Loucy (cell line): ENCODE data around the gene DUSP3.

Source experiments
- H2AFZ ChIP-seq: fragments of 200-600 bp; sonication (generic); 2 replicates; pipeline ENCODE4 v1.6.0; 2016; ENCODE audit warnings: antibody characterized with exemption, mild to moderate bottlenecking, low read length, moderate library complexity
- H3F3A ChIP-seq: fragments of 200-600 bp; 2 replicates; pipeline ENCODE4 v1.6.0; 2016; ENCODE audit warnings: antibody characterized with exemption, low read depth, mild to moderate bottlenecking
- H3K27me3 ChIP-seq: fragments of 200-600 bp; sonication (generic); 2 replicates; pipeline ENCODE4 v1.6.1; 2014; ENCODE audit warnings: low read length, mild to moderate bottlenecking; ENCODE audit not compliant: insufficient read depth, poor library complexity, severe bottlenecking
- H3K36me3 ChIP-seq: fragments of 200-600 bp; sonication (generic); 2 replicates; pipeline ENCODE4 v1.6.1; 2016; ENCODE audit warnings: low read length; ENCODE audit not compliant: insufficient read depth
- H3K4me1 ChIP-seq: fragments of 200-600 bp; sonication (generic); 2 replicates; pipeline ENCODE4 v1.5.1; 2014; ENCODE audit warnings: low read length, mild to moderate bottlenecking; ENCODE audit not compliant: insufficient read depth, poor library complexity, severe bottlenecking
- H3K4me2 ChIP-seq: fragments of 200-600 bp; sonication (generic); 2 replicates; pipeline ENCODE4 v1.6.0; 2014; ENCODE audit warnings: antibody characterized with exemption, low read length, low read depth, mild to moderate bottlenecking; ENCODE audit not compliant: poor library complexity, severe bottlenecking
- H3K4me3 ChIP-seq: fragments of 200-600 bp; sonication (generic); 2 replicates; pipeline ENCODE4 v1.5.1; 2014; ENCODE audit warnings: low read length, mild to moderate bottlenecking, mixed read lengths; ENCODE audit not compliant: poor library complexity, severe bottlenecking
- H3K79me2 ChIP-seq: fragments of 200-600 bp; sonication (generic); 2 replicates; pipeline ENCODE4 v1.6.1; 2014; ENCODE audit warnings: low read length; ENCODE audit not compliant: insufficient read depth
- H3K9ac ChIP-seq: fragments of 200-600 bp; sonication (generic); 2 replicates; pipeline ENCODE4 v1.6.0; 2014; ENCODE audit warnings: mild to moderate bottlenecking, low read depth, low read length, moderate library complexity; ENCODE audit not compliant: poor library complexity, severe bottlenecking
- H3K9me2 ChIP-seq: fragments of 200-600 bp; sonication (generic); replicated peaks from 2 replicates; pipeline ENCODE4 v1.6.1; 2016; ENCODE audit warnings: low read depth, low read length, mixed read lengths
- H3K9me3 ChIP-seq: fragments of 200-600 bp; sonication (generic); 2 replicates; pipeline ENCODE4 v1.6.1; 2014; ENCODE audit warnings: mild to moderate bottlenecking, antibody characterized with exemption, low read length, low read depth; ENCODE audit not compliant: insufficient read depth
- H4K20me1 ChIP-seq: fragments of 200-600 bp; sonication (generic); 2 replicates; pipeline ENCODE4 v1.6.0; 2014; ENCODE audit warnings: antibody characterized with exemption, low read length, mild to moderate bottlenecking; ENCODE audit not compliant: insufficient read depth, poor library complexity, severe bottlenecking
- EZH2phosphoT487 ChIP-seq: fragments of 200-600 bp; IDR thresholded peaks from 2 replicates; pipeline ENCODE4 v1.6.1; 2018; ENCODE audit warnings: antibody characterized with exemption, mild to moderate bottlenecking, moderate library complexity, borderline replicate concordance
- TF ChIP-seq, protein P1 (sequence below): fragments of 200-600 bp; sonication (generic); conservative IDR thresholded peaks from 2 replicates; pipeline ENCODE4 v1.5.1; 2014; ENCODE audit warnings: mild to moderate bottlenecking, antibody characterized with exemption, low read length

The DUSP3 gene

DNA sequence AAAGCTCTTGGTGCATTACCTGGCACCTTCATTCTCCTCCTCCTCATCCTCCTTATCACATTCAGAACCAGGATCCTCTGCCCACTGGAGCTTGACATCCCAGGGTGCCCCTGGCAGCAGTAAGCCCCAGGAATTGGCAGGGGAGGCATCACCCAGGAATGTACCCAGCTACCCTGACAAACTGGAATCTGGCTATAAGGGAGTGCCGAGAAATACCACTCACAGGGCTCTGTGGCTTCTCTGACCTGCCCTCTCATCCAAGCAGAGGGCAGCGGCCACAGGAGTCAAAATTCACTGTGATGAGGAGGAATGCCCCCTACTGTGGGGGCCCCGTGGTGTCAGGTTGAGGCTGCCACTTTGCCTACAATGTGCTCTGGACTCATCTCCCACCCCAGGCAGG lies 34.6 kb upstream of the DUSP3 start:
- H3K27me3 ChIP-seq: no peaks in the 10 kb centered on the region
- H4K20me1 ChIP-seq: no peaks in the 10 kb centered on the region
- no peaks in the 10 kb centered on the region for H3F3A ChIP-seq
- H2AFZ ChIP-seq: no peak overlapping the region
- TF ChIP-seq, protein P1, sequence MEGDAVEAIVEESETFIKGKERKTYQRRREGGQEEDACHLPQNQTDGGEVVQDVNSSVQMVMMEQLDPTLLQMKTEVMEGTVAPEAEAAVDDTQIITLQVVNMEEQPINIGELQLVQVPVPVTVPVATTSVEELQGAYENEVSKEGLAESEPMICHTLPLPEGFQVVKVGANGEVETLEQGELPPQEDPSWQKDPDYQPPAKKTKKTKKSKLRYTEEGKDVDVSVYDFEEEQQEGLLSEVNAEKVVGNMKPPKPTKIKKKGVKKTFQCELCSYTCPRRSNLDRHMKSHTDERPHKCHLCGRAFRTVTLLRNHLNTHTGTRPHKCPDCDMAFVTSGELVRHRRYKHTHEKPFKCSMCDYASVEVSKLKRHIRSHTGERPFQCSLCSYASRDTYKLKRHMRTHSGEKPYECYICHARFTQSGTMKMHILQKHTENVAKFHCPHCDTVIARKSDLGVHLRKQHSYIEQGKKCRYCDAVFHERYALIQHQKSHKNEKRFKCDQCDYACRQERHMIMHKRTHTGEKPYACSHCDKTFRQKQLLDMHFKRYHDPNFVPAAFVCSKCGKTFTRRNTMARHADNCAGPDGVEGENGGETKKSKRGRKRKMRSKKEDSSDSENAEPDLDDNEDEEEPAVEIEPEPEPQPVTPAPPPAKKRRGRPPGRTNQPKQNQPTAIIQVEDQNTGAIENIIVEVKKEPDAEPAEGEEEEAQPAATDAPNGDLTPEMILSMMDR: no peak
- TF ChIP-seq EZH2phosphoT487: no peak
- no peaks in the 10 kb centered on the region for H3K9me3 ChIP-seq
- no peaks in the 10 kb centered on the region for H3K9me2 ChIP-seq
- no peak overlapping the region for H3K4me3 ChIP-seq
- no peak overlapping the region for H3K9ac ChIP-seq
- no peaks in the 10 kb centered on the region for H3K4me1 ChIP-seq
- no peaks in the 10 kb centered on the region for H3K79me2 ChIP-seq
- H3K4me2 ChIP-seq: no peak overlapping the region
- H3K36me3 ChIP-seq: no peaks in the 10 kb centered on the region

- Histone ChIP-seq H3K4me2 (no peak overlapping the region), H4K20me1 (no peaks in the 10 kb centered on the region), H3K79me2 (no peaks in the 10 kb centered on the region), H3K9me2 (no peaks in the 10 kb centered on the region), H2AFZ (no peak overlapping the region), H3K27me3 (no peaks in the 10 kb centered on the region), H3K4me3 (no peak overlapping the region), H3K4me1 (no peaks in the 10 kb centered on the region), H3K9ac (no peak overlapping the region), H3F3A (no peaks in the 10 kb centered on the region), H3K9me3 (no peaks in the 10 kb centered on the region), H3K36me3 (no peaks in the 10 kb centered on the region)
- TF ChIP-seq, protein P1: no peak
- no peak for TF ChIP-seq EZH2phosphoT487
These were observed 33.9 kb upstream of the DUSP3 start for GRCh38 chr17:43812396-43813265.

DNA sequence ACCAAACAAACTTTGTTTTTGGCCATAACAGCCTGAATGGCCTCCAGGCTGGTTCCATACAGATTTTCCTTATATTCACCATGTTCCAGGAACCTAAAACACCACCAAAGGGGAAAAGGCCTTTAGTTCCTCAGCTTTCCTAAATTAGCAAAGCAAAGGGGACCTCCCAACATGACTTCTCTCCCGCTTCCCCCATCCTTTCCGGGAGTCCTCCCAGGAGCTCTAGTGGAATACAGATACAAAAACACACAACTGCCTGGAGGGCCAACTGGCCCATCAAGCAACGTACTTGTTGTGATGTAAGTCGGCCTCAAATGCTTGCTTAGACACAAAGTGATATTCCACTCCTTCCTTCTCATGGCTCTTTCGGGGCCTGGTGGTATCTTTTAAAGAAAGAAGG lies 32.0 kb upstream of the DUSP3 start:
- Histone ChIP-seq H3K4me3 (no peak overlapping the region), H3K36me3 (no peaks in the 10 kb centered on the region), H3K27me3 (no peaks in the 10 kb centered on the region), H3K79me2 (no peaks in the 10 kb centered on the region), H3K4me1 (no peaks in the 10 kb centered on the region), H3F3A (no peaks in the 10 kb centered on the region), H3K9me3 (no peaks in the 10 kb centered on the region), H3K9ac (no peak overlapping the region), H3K4me2 (no peak overlapping the region), H2AFZ (no peak overlapping the region), H4K20me1 (no peaks in the 10 kb centered on the region), H3K9me2 (no peaks in the 10 kb centered on the region)
- TF ChIP-seq EZH2phosphoT487: no peak
